ENCODE results near the gene PSRC1.

- peak; percentile 64 for TF ChIP-seq CTCF (IDR thresholded peaks at IDR 0.05; ENCODE audit: low read length)
- TF ChIP-seq EZH2 (IDR thresholded peaks at IDR 0.05; ENCODE audit: borderline replicate concordance, low read length), result no peak
Measured at GRCh38 chr1:109239409-109240068, 43.4 kb downstream of the PSRC1 start.
